Measurements from ENCODE around the gene FAM120AOS.

DNA sequence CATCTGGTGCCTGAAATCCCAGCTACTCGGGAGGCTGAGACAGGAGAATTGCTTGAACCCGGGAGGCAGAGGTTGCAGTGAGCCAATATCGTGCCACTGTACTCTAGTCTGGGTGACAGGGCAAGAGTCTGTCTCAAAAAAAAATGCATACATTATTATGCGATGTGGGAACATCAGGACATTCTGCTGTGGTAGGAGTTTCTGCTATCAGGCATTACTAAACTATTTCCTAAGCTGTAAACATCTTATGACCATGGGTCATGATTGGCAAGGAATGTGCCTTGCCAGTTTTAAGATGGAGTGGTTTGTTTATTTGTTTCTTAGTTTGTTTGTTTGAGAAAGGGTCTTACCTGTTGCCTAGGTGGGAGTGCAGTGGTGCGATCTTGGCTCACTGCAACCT is 47.0 kb downstream of the FAM120AOS start:
- TF ChIP-seq POLR2A (IDR thresholded peaks at IDR 0.05; ENCODE audit: borderline replicate concordance, extremely low read depth, insufficient read depth, insufficient read length) (no peak), EZH2phosphoT487 (IDR thresholded peaks at IDR 0.05; ENCODE audit: borderline replicate concordance) (no peak), RAD21 (IDR thresholded peaks at IDR 0.05; ENCODE audit: low read depth) (no peak), SIN3A (IDR thresholded peaks at IDR 0.05; ENCODE audit: low read depth) (no peak)
- TF ChIP-seq, protein P1, sequence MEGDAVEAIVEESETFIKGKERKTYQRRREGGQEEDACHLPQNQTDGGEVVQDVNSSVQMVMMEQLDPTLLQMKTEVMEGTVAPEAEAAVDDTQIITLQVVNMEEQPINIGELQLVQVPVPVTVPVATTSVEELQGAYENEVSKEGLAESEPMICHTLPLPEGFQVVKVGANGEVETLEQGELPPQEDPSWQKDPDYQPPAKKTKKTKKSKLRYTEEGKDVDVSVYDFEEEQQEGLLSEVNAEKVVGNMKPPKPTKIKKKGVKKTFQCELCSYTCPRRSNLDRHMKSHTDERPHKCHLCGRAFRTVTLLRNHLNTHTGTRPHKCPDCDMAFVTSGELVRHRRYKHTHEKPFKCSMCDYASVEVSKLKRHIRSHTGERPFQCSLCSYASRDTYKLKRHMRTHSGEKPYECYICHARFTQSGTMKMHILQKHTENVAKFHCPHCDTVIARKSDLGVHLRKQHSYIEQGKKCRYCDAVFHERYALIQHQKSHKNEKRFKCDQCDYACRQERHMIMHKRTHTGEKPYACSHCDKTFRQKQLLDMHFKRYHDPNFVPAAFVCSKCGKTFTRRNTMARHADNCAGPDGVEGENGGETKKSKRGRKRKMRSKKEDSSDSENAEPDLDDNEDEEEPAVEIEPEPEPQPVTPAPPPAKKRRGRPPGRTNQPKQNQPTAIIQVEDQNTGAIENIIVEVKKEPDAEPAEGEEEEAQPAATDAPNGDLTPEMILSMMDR (IDR thresholded peaks at IDR 0.05 in 2 of 3, conservative IDR thresholded peaks at IDR 0.05 in 1 of 3; ENCODE audit: borderline replicate concordance in 1 of 3, insufficient read depth in 1 of 3, low read depth in 2 of 3, low read length in 2 of 3): no peak

Data from HCT116 (cell line).